GM18868 (cell line): Measurements from ENCODE around the gene GH2.
"Not testable (repeated sequence)": the region's sequence is repeated elsewhere in the genome, so short reads cannot be mapped to it uniquely, and the experiment has no call there.

Experiments used
- ATAC-seq: cut with Tn5 transposase; IDR thresholded peaks from one replicate; pipeline ENCODE4 v1.9.1; 2021; ENCODE audit warnings: mild to moderate bottlenecking, moderate library complexity; ENCODE audit not compliant: unreplicated experiment

GH2 gene

GRCh38 chr17:63881935-63882601, at the start of gene GH2:
TSS of gene GH2 (minus strand) at chr17:63881944. CDS start at chr17:63881801, 143 bp downstream.
- ATAC-seq, result no peak

- ATAC-seq, result no peak
Observed at GRCh38 chr17:63930951-63931575, 49.3 kb upstream of the GH2 start.

DNA sequence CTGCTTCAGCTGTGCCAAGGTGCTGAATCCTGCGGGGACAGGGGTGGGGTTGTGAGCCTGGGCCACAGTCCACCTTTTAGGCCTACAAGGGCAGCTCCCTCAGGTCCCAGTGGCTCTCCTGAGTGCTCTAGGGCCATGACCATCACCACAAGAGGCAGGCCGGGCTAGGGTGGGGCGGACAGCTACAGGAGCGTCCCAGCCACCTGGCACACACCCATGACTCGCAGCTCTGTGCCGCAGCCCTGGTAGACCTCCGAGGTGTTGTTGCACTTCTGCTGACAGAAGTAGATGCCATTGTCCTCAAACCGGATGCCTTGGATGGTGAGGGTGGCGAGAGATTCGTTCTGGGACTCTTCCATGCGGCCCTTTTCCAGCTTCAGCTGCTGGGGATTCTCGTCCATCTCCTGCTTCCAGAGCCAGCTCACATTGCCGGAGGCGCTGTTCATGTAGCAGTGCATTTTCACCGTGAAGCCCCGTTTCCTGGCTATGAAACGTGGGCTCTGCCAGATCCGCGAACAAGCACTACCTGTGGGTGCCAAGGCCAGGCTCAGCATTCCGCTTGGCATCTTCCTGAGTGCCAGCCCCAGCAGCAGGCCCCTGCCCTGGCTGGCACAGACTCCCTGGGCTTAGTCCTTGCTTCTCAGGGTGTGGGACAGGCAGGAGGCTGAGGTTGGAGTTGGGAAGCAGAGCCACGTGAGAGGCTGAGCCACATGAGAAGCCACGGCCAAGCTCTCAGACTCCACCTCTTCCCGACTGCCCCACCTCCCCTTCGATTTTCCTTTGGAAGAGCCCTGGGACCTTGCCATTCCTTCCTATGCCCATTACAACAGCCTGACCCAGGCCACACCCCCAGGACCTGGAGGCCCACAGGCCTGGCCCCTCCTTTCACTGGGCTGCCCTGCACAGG, 48.4 kb upstream of the GH2 start:
- no peak for ATAC-seq

GRCh38 chr17:63928966-63929695, 47.4 kb upstream of the GH2 start:
- no peak for ATAC-seq

DNA sequence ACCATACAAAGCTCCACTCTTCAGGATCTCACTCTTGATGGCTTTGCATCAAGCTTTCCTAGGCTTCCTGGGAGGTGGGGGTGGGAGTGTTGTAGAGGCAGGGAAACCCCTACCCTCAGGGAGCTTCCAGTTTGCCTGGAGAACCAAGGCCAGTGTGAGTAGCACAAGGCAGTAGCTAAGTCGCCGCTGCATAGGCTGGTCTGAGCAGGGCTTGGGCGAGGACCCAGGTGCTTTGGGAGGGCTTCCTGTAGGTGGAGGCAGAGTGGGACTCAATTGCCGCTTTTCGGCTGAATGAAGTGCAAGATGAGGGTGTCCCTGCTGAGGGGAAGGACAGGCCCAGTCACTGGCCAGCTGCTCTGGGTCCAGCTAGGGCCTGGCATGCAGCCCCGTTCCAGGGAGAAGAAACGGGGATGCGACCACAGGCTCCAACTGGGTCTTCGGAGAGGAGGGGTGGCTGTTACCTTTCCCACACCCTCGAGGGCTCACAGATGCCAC, 46.5 kb upstream of the GH2 start:
- no peak for ATAC-seq

DNA sequence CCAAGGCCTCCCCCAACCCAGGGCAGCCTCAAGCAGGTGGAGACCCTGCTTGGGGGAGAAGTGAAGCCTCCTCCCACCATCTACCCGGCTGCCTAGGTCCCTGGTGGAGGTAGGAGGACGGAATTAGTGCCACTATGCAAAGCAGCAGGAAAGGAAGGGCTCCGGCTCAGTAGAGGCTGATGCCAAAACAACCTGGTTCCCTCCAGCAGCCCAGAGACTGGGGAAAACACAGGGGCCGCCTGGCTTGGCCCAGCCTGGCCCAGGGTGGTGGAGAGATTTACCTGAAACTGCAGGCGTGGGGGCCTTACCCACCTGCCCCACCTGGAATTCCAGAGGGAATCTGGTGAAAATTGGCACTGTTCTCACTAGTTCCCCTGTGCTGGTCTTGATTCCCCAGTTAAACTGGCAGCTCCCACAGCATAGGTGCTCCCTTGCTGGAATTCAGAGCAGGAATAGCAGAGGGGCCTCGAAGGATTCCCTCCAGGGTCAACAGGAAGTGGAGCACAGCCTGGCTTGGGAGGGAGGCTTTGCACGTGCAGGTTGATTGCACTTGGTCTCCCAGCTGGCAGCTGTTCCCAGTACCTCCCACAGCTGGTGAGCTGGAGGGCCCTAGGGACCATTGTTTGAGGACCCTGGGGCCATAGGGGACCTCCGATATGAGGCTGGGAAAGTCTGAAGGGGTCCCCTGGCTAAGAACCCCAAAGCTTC, 45.9 kb upstream of the GH2 start:
- ATAC-seq, result no peak

- ATAC-seq, result no peak
Observed at GRCh38 chr17:63926164-63926563, 44.4 kb upstream of the GH2 start.

- ATAC-seq, result no peak
Observed at GRCh38 chr17:63925615-63926014, 43.9 kb upstream of the GH2 start.

GRCh38 chr17:63922402-63922801, 40.7 kb upstream of the GH2 start:
- peak; percentile 65 for ATAC-seq

DNA sequence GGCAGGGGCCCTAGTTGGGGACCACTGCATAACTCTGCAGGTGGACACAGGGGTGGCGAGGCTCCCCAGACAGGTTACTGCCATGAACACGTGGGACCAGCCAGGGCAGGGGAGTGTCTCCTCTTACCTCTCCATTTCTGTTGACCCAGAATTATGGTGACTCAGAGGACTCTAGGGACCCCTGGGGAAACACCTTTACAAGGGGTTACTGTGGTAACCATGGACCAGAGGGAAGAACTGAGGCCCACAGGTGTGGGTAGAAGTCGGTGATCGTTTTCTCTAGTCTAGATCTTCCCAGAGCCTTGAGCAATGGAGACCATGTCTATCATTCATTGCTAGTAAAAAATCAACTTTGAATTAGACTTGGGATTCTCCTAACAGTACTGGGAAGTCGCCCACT, 39.0 kb upstream of the GH2 start:
- ATAC-seq, result not testable (repeated sequence)

DNA sequence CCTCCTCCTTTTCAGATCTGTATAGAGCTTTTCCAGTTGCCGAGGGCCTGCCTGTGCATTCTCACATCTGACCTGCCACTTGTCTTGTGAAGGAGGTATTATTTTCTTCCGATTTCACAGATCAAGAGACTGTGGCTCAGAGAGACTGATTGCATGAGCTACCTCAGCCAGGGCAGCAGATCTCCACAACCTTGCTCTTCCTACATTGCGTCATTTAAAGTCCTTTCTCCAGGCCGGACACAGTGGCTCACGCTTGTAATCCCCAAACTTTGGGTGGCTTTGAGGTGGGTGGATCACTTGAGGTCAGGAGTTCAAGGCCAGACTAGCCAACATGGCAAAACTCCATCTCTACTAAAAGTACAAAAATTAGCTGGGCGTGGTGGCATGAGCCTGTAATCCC, 38.3 kb upstream of the GH2 start:
- not testable (repeated sequence) for ATAC-seq

DNA sequence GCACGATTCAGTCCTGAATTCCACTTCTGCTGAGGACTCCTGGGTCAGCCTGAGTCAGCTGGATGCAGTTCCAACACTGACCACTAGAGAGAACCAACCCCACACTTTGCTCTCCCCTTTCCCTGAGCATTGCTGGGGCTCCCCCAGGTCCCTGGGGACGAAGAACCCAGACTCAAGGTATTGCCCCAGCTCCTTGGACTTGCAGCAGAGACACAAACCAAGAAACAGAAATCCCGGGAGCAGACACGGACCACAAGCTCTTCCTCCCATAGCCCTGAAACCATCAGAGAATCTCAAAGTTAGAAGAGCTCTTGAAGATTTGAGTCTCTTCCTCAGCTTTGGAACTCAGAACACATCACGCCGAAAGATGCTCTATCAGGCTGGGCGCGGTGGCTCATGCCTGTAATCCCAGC, 37.6 kb upstream of the GH2 start:
- peak; percentile 50 for ATAC-seq

- not testable (repeated sequence) for ATAC-seq
Observed at GRCh38 chr17:63918789-63919305, 37.1 kb upstream of the GH2 start, which contains the start of gene GH1. TSS of gene GH1 (minus strand) at chr17:63918839. CDS start at chr17:63918776, 63 bp downstream.

DNA sequence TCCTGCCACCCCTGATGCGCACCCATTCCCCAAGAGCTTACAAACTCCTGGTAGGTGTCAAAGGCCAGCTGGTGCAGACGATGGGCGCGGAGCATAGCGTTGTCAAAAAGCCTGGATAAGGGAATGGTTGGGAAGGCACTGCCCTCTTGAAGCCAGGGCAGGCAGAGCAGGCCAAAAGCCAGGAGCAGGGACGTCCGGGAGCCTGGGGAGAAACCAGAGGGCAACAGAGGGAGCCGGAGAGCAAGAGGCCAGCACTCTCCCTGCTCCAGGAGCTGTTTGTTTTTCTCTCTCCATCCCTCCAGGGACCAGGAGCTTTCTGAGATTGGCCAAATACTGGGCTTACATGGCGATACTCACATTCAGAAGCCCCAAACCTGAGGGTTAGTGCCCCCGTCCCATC, 36.6 kb upstream of the GH2 start:
- ATAC-seq, result no peak

GRCh38 chr17:63917646-63918045, 35.9 kb upstream of the GH2 start:
- no peak for ATAC-seq

GRCh38 chr17:63917206-63917605, 35.5 kb upstream of the GH2 start:
- not testable (repeated sequence) for ATAC-seq

DNA sequence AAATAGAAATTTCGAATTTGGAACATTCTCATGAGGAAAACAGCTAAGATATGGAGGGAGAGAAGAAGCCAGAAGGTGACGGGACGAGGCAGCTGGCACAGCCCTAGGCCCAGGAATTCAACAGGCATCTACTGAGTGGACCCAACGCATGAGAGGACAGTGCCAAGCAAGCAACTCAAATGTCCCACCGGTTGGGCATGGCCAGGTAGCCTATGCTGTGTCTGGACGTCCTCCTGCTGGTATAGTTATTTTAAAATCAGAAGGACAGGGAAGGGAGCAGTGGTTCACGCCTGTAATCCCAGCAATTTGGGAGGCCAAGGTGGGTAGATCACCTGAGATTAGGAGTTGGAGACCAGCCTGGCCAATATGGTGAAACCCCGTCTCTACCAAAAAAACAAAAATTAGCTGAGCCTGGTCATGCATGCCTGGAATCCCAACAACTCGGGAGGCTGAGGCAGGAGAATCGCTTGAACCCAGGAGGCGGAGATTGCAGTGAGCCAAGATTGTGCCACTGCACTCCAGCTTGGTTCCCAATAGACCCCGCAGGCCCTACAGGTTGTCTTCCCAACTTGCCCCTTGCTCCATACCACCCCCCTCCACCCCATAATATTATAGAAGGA, 34.9 kb upstream of the GH2 start:
- no peak for ATAC-seq

DNA sequence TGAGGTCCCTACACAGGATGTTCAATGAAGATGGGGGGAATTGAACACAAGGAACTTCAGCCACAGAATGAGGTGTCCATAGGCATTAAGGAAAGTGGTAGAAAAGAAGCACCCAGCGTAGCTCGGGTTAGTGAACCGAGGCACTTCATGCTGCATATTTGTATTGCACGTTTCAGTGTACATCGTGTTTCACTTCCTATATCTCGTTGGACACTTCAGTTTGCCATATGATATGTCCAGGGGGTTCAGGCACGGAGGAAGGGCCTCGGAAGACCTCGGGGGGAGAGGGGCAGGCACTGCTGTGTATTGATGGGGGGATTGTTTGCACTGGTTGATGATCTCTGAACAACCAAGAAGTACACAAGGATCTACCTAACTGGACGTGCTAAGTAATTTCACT, 34.0 kb upstream of the GH2 start:
- not testable (repeated sequence) for ATAC-seq

- no peak for ATAC-seq
Observed at GRCh38 chr17:63914471-63914870, 32.7 kb upstream of the GH2 start.
